Measurements from ENCODE around the gene CFAP97. TPM values are rescaled to one million over a fixed set of nuclear protein-coding genes. Genes with fewer than 3 reads are reported as not detected.
"Not testable (repeated sequence)": the region's sequence is repeated elsewhere in the genome, so short reads cannot be mapped to it uniquely, and the experiment has no call there.

CFAP97 gene
- total and polyA plus RNA-seq, 2 experiments from 2014 or later = 46.3 to 50.8 TPM

- Histone ChIP-seq H3K9me2 (ENCODE audit: insufficient read depth) (no peaks in the 10 kb centered on the region), H3K9me3 (ENCODE audit: low read depth) (no peaks in the 10 kb centered on the region), H3K4me3 (no peak overlapping the region), H3K27me3 (replicated peaks; ENCODE audit: insufficient read depth) (no peaks in the 10 kb centered on the region), H3K9ac (no peak overlapping the region), H4K20me1 (ENCODE audit: insufficient read depth) (no peaks in the 10 kb centered on the region), H3K36me3 (ENCODE audit: low read depth) (no peaks in the 10 kb centered on the region), H3F3A (ENCODE audit: insufficient read depth) (no peaks in the 10 kb centered on the region), H3K27ac (no peak overlapping the region), H2AFZ (no peak overlapping the region), H3K79me2 (ENCODE audit: insufficient read depth) (no peaks in the 10 kb centered on the region), H3K4me2 (ENCODE audit: unreplicated experiment) (no peak overlapping the region), H3K4me1 (ENCODE audit: insufficient read depth) (no peaks in the 10 kb centered on the region)
- 82 to 91% methylated on average over 6 of the region's 6 CpGs for WGBS, 2 experiments (ENCODE audit: low coverage in 1 of 2, low lambda C conversion rate in 2 of 2, missing lambda C conversion rate in 2 of 2)
- TF ChIP-seq EZH2phosphoT487 (IDR thresholded peaks at IDR 0.05; ENCODE audit: insufficient read depth, low read depth) = no peak
- TF ChIP-seq EZH2 (IDR thresholded peaks at IDR 0.05; ENCODE audit: insufficient read depth, poor library complexity, severe bottlenecking) = no peak
- in situ Hi-C loops (cut with MboI) = no loop called here
- no peak for DNase-seq
Observed at GRCh38 chr4:185122681-185123345, 81.0 kb downstream of the CFAP97 start.

DNA sequence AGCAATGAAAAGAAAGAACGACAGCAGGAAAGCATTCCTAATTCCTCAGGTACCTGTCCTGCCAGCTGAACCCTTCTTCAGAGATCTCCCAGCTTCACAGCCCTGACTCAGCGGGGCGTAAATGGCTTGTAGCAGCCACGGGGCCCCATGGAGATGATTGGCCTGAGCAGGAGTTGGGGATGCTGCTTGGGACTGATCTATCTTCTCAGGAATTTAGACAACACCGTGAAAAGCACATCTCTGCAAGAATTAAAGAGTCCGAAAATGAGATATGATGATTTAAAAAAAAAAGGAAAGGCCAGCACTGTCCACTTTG, 83.2 kb downstream of the CFAP97 start:
- Histone ChIP-seq H3K9me3 (ENCODE audit: low read depth) (no peaks in the 10 kb centered on the region), H4K20me1 (ENCODE audit: insufficient read depth) (no peaks in the 10 kb centered on the region), H3F3A (ENCODE audit: insufficient read depth) (no peaks in the 10 kb centered on the region), H3K4me3 (no peak overlapping the region), H3K79me2 (ENCODE audit: insufficient read depth) (no peaks in the 10 kb centered on the region), H3K4me2 (ENCODE audit: unreplicated experiment) (no peak overlapping the region), H3K9me2 (ENCODE audit: insufficient read depth) (no peaks in the 10 kb centered on the region), H3K36me3 (ENCODE audit: low read depth) (no peaks in the 10 kb centered on the region), H3K4me1 (ENCODE audit: insufficient read depth) (no peaks in the 10 kb centered on the region), H3K27ac (no peak overlapping the region), H2AFZ (no peak overlapping the region), H3K9ac (no peak overlapping the region), H3K27me3 (replicated peaks; ENCODE audit: insufficient read depth) (no peaks in the 10 kb centered on the region)
- in situ Hi-C loops (cut with MboI) = no loop called here
- TF ChIP-seq EZH2phosphoT487 (IDR thresholded peaks at IDR 0.05; ENCODE audit: insufficient read depth, low read depth) = no peak
- TF ChIP-seq EZH2 (IDR thresholded peaks at IDR 0.05; ENCODE audit: insufficient read depth, poor library complexity, severe bottlenecking) = no peak
- 56 to 64% methylated on average over 6 of the region's 6 CpGs for WGBS, 2 experiments (ENCODE audit: low coverage in 1 of 2, low lambda C conversion rate in 2 of 2, missing lambda C conversion rate in 2 of 2)
- no peak for DNase-seq

DNA sequence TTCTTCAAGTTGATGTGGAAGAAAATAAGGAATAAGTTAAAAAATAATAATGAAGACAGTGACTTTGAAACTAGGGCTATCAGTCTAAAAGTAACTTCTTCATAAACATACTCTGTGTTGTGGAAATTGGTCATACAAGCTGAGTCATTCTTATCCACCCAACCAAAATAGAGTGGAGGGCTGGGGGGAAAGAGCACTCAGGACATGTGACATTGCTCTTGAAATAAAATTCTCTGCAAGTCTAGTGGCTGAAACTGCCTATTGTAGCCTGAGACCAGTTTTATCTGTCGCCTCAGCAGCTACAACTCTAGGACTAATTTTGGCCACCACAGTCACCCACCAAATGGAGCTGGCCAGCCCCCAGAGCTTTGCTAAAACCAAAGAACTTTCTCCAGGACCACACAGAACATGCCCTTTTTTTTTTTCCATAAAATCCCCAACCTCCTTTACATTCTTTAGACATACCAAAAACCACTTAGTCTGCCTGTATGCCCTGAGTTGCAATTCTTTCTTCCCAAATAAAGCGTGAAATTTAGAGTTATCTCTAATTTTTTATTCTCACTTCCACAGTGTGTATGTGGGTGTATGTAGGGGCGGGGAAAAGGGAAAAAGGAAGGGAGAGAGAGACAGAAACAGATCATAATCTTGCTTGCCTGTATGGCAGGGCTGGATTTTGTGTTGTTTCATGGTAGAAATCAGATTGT, 83.7 kb downstream of the CFAP97 start:
- Histone ChIP-seq H3F3A (ENCODE audit: insufficient read depth) (no peaks in the 10 kb centered on the region), H3K9me3 (ENCODE audit: low read depth) (no peaks in the 10 kb centered on the region), H3K9ac (no peak overlapping the region), H3K4me1 (ENCODE audit: insufficient read depth) (no peaks in the 10 kb centered on the region), H4K20me1 (ENCODE audit: insufficient read depth) (no peaks in the 10 kb centered on the region), H3K4me3 (no peak overlapping the region), H2AFZ (no peak overlapping the region), H3K79me2 (ENCODE audit: insufficient read depth) (no peaks in the 10 kb centered on the region), H3K4me2 (ENCODE audit: unreplicated experiment) (no peak overlapping the region), H3K36me3 (ENCODE audit: low read depth) (no peaks in the 10 kb centered on the region), H3K27ac (no peak overlapping the region), H3K27me3 (replicated peaks; ENCODE audit: insufficient read depth) (no peaks in the 10 kb centered on the region), H3K9me2 (ENCODE audit: insufficient read depth) (no peaks in the 10 kb centered on the region)
- WGBS, 2 experiments (ENCODE audit: low coverage in 1 of 2, low lambda C conversion rate in 2 of 2, missing lambda C conversion rate in 2 of 2) = 54 to 63% methylated on average over 3 of the region's 3 CpGs
- TF ChIP-seq EZH2phosphoT487 (IDR thresholded peaks at IDR 0.05; ENCODE audit: insufficient read depth, low read depth) (no peak), EZH2 (IDR thresholded peaks at IDR 0.05; ENCODE audit: insufficient read depth, poor library complexity, severe bottlenecking) (no peak)
- DNase-seq = no peak
- in situ Hi-C loops (cut with MboI) = no loop called here

DNA sequence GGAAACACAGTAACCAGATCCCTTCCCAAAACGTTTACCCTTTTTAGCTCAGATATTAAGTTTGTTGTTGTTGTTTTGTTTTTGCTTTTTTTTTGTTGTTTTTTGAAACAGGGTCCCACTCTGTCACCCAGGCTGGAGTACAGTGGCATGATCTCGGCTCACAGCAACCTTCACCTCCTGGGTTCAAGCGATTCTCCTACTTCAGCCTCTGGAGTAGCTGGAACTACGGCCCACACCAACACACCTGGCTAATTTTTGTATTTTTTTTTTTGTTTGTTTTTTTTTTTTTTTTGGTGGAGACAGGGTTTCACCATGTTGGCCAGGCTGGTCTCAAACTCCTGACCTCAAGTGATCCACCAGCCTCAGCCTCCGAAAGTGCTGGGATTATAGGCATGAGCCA, 84.3 kb downstream of the CFAP97 start:
- in situ Hi-C loops (cut with MboI); H3K4me2 ChIP-seq (ENCODE audit: unreplicated experiment); H3K4me3 ChIP-seq; H3K9ac ChIP-seq; H3K27ac ChIP-seq; H3K36me3 ChIP-seq (ENCODE audit: low read depth); H3F3A ChIP-seq (ENCODE audit: insufficient read depth); H3K9me2 ChIP-seq (ENCODE audit: insufficient read depth); H3K4me1 ChIP-seq (ENCODE audit: insufficient read depth); H3K9me3 ChIP-seq (ENCODE audit: low read depth); H3K27me3 ChIP-seq (replicated peaks; ENCODE audit: insufficient read depth); DNase-seq; H3K79me2 ChIP-seq (ENCODE audit: insufficient read depth); H2AFZ ChIP-seq; H4K20me1 ChIP-seq (ENCODE audit: insufficient read depth): not testable (repeated sequence)
- 61 to 66% methylated on average over 5 of the region's 5 CpGs for WGBS, 2 experiments (ENCODE audit: low coverage in 1 of 2, low lambda C conversion rate in 2 of 2, missing lambda C conversion rate in 2 of 2)

Data from GM23248 (cell line).